HG03097 (cell line): Measurements from ENCODE around the gene CTSK.
"Not testable (repeated sequence)": the region's sequence is repeated elsewhere in the genome, so short reads cannot be mapped to it uniquely, and the experiment has no call there.

Experiments
- ATAC-seq: cut with Tn5 transposase; IDR thresholded peaks from one replicate; pipeline ENCODE4 v1.9.1; 2021; ENCODE audit not compliant: unreplicated experiment, low FRiP score

Gene CTSK

DNA sequence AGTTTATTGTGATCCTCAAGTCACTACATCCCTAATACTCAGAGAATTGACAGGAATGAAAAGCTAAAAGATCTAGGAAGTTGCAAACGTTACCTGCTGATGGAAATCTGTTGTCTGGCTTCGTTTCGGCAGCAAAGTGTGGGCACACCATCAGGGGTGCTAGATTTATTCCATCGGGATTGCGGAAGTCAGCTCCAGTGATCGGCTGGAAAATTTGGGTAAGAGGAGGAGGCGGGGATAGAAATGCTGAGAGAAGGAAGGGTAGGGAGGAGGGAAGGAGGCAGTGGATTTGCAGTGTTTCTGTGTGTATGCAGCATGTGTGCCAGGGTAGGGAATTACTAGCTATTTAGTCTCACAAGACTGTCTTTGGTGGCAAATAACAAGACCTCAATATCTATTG is at the start of gene CTSK:
CTSK (minus strand) TSS at position 140 of the 400 bp plus-strand sequence. CDS start 1,455 bp downstream, outside the sequence.
- ATAC-seq, result no peak

DNA sequence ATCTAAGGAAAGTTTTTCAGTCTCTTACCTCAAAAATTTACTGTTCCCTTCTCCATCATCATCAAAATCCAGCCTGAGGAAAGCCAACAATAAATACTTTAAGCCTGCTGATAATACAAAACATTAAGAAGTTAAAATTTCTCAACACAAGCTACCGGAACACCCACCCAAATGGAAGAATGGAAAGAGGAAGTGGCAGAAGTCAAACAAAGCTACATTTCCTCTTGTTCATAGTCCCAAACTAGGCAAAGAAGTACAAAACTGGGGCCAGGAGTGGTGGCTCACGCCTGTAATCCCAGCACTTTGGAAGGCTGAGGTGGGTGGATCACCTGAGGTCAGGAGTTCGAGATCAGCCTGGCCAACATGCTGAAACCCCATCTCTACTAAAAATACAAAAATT is 44.7 kb upstream of the CTSK start:
- not testable (repeated sequence) for ATAC-seq

DNA sequence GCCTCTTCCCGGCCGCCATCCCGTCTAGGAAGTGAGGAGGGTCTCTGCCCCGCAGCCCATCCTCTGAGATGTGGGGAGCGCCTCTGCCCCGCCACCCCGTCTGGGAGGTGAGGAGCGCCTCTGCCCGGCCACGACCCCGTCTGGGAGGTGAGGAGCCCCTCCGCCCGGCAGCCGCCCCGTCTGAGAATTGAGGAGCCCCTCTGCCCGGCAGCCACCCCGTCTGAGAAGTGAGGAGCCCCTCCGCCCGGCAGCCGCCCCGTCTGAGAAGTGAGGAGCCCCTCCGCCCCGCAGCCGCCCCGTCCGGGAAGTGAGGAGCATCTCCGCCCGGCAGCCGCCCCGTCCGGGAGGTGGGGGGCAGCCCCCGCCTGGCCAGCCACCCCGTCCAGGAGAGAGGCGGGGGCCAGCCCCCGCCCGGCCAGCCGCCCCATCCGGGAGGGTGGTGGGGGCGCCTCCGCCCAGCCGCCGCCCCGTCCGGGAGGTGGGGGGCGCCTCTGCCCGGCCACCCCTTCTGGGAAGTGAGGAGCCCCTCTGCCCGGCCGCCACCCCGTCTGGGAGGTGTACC is 42.8 kb upstream of the CTSK start:
- not testable (repeated sequence) for ATAC-seq

DNA sequence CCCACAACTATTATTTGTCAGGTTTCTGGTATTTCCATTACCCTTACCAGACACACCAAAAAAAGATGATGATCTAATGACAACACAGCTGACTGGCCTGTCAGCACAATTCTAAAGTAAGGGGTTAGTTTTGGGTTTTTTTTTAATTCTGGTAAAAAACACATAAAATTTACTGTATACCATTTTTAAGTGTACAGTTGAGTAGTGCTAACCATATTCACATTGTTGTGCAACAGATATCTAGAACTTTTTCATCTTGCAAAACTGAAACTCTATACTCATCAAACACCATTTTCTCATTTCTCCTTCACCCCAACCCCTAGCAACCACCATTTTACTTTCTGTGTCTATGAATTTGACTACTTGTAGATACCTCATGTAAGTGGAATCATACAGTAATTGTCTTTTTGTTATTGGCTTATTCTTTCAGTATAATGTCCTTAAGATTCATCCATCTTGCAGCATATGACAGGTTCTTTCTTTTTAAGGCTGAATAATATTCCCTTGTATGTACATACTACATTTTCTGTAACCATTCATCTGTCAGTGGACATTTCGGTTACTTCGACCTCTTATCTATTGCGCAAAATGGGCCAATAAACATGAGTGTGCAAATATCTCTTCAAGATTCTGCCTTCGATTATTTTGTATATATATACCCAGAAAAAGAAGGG is 38.5 kb upstream of the CTSK start:
- ATAC-seq, result no peak

DNA sequence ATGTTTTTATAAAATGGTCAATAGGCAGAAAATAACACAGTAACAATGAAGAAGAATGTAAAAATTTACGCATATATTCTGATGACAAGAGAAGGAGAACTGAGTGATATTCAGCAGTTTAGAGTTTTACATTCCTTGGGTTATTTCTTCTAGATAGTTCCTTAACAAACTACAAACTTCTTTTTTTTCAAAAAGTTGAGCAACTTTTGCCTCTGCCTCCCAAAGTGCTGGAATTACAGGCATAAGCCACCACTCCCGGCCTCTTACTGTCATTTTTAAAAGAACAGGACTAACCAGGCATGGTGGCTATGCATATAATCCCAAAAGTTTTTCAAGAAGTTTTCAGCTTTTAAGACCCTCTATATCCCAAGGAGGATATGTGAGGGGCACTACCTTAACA is 35.4 kb upstream of the CTSK start:
- ATAC-seq, result no peak

DNA sequence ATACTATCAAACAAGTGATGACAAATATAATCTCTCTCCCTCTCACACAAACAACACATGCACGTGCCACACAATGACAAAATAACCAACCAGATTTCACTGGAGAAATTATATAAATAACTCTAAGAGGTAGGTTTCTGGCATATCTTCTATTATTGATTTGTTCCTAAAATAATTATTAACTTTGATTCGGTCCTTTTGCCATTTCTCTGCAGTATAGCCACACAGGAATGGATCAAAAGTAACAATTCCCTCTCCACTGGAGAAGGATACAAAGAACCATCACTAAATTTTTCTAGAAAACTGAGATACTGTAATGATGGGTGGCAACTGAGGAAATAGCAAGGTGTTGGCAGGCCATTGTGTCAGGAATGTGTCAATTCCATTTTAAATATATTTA is 34.9 kb upstream of the CTSK start:
- no peak for ATAC-seq

DNA sequence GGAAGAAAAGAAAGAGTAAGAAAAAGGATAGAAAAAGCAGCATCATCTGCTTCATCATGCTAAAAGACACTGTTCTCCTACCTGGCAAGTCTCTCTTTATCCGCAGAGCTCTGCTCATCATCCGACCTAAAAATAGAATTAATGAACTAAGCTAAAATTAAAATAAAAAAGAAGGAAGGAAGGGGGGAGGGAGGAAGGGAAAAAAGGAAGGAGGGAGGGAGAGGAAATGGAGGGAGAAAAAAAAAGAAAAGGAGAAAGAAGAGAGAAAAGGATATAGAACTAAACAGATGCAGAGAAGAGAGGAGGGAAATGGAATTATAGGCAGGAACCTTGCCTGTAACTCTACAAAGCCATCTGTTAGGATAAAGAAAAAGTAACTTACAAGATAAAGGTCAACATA is 34.3 kb upstream of the CTSK start:
- no peak for ATAC-seq

DNA sequence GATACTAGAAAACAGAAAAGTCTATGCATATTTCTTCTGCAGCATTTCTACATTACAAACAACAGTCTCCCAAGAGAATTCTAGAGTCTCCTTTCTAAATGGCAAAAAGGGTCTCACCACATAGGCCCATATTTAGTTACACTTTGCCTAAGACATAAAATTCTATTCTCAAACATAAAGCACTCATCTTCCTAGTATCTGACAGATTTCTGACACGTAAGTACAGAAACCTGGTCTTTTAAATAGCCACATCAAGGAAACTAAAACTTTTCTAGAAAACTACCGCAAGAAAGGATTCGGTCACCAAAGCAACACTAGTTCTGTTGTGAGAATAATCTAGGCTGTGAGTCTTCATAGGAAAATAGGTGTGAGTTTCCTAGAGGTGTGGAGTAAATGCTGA is 33.6 kb upstream of the CTSK start:
- ATAC-seq, result no peak

DNA sequence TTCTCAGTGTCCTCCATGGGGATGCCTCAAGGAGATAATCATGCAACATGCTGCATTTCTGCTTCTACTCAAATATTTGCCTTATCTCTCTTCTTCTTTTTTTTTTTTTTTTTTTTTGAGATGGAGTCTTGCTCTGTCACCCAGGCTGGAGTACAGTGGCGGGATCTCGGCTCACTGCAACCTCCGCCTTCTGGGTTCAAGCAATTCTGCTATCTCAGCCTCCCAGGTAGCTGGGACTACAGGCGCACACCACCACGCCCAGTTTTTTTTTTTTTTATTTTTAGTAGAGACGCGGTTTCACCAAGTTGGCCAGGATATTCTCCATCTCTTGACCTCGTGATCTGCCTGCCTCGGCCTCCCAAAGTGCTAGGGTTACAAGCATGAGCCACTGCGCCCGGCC is 32.8 kb upstream of the CTSK start:
- not testable (repeated sequence) for ATAC-seq

DNA sequence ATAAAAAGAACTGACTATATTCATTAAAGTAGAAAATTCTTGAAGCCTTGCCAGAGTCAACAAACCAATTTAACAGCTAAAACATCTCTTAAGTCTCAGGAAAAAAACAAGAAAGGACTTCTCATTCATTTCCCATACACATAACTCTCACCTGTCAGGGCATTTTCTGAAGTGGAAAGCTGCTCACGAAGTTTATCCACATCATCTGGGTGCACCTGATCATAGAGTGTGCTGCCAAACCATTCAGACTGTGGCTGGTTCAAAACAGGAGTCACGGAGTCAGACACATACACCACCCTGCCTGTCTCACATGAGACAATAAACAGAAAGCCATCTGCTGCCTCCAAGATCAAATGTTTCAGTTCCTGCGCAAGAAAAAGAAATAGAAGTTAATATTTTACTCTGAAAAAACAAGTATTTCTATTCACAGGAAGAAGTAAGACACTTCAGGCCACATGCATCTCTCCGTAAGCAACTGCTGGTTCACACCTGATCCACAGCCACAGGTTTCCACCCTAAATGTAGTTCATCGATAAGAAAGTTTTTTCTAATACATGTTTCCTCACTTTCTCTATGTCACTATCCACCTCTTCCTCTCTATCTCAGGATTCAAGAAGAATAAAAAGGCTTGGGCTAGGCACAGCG is 28.2 kb upstream of the CTSK start:
- ATAC-seq, result peak; percentile 57

DNA sequence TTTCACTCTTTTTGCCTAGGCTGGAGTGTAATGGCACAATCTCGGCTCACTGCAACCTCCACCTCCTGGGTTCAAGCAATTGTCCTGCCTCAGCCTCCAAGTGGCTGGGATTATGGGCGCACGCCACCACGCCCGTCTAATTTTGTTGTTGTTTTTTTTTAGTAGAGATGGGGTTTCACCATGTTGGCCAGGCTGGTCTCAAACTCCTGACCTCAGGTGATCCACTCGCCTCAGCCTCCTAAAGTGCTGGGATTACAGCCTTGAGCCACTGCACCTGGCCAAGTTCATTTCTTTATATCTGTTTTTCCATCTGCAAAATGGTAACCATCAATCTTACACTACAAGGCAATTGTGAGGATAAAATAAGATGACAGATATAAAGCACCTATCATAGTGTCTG is 25.9 kb upstream of the CTSK start:
- not testable (repeated sequence) for ATAC-seq

DNA sequence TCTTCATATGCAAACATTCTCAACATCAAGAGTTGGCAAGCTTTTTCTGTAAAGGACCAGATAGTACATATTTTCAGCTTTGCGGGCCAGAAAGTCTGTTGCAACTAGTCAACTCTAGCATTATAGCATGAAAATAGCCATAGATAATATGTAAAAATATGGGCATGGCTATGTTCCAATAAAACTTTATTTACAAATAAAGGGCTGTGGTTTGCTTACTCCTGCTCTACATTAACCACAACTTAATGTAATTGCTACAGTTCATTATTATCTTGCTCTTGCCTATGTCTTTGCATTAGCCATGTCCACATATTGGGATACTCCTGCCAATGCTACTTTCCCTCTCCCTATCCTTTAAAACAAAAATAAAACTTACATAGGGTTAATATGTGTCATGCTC is 24.5 kb upstream of the CTSK start:
- no peak for ATAC-seq

DNA sequence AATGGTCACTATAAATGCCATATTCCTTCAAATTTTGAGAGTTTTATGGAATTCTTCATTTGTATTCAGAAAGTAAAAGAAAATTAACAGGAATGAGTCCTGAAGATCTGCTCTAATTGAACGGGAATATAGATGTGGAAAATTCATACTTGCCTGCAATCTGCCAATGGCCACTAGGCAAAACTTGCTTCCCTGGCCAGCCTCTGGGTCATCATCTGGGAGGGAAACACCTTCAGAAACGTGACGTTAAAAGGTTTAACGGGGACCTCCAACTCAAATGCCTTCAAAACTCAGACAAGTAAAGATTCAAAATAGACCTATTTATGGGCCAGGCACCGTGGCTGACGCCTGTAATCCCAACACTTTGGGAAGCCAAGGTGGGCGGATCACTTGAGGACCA is 21.7 kb upstream of the CTSK start:
- ATAC-seq, result no peak

DNA sequence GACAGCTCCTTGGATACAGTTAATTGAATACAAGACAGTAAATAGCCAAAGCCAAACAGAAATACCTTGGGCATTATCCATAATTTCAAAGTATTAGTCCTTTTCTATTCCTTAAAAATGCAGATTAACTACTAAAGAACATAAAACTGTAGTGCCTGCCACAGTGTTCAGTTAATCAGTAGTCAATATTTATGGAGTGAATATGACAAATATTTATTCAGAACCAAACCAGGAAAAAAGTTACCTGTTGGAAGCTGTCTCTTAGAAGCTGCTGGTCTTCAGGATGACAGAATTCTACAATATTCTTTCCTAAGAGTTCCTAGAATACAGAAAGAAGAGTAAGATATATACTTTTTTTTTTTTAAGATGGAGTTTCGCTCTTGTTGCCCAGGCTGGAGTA is 18.2 kb upstream of the CTSK start:
- no peak for ATAC-seq

DNA sequence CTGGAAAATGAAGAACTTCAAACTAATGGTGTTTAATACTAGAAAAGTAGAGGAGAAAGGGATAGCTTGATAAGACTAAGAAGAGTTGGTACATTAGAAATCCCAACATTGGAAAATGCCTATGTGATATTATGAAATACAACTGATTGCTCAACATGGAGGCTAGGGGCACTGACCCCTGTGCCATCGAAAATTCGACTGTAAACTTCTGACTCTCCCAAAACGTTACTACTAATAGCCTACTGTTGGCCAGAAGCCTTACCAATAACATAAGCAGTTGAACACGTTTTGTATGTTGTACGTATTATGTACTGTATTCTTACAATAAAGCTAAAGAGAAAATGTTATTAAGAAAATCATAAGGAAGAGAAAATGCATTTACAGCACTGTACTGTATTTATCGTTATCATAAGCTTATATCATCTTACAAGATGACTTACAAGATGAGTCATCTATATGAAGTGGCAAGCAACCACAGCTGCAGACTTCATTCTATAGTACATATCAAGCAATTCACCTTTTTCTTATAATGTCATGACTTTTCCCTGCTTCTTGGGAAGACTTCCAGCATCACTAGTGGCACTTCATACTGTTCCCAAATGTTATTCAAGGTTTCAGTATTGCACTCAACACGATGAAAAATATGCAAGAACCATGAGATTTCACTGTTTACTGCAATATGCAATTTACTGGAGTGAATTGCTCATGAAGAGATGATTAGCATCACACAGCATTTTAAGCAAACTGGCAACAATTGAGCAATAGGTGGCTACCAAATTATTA is 12.9 kb upstream of the CTSK start:
- ATAC-seq, result no peak

DNA sequence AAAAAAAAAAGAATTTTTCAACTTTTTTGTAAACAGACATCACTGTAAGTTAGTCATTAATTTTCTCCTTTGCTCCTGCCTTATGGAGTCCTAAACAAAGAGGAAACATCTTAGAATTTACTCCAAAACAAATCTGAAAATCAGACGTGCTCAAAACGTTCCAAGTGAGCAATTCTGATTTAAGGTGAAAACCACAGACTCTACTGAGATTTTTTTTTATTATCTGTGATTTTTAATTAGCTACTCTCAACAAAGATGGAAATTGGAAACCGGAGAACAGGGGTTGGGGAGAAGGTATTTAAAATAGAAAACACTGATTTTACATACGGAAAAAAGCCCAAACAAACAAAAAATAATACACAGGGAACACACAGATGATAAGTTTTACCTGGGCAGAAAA is 7.8 kb upstream of the CTSK start:
- ATAC-seq, result no peak

DNA sequence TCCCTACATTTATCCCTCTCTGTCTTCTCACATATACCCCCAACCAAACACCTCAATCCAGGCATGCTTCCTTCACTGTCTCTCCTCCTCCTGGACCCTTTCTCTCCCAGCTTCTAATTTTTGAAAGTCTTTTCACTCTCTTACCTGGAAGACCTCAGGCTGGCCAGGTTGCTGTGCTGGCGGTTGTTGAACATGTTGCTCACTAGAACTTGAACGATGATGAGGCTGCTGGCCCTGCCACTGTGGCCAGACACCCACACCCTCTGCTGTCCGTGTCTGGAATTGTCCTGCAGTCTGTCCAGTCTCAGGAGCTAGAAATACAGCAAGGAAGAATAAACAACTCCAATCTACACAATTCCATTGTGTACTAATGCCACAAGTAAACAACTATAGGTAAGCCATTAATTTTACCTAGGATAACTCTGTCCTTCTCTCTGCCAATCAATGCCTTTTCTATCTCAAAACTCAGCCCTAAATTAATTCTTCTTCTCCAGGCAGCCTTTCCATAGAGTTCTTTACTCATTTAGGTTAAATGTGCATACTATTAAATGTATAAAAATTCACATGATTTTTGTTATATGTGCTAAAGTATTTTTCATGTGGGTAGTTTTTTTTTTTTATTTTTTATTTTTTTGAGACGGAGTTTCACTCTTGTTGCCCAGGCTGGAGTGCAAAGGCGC is 5.1 kb upstream of the CTSK start:
- no peak for ATAC-seq

DNA sequence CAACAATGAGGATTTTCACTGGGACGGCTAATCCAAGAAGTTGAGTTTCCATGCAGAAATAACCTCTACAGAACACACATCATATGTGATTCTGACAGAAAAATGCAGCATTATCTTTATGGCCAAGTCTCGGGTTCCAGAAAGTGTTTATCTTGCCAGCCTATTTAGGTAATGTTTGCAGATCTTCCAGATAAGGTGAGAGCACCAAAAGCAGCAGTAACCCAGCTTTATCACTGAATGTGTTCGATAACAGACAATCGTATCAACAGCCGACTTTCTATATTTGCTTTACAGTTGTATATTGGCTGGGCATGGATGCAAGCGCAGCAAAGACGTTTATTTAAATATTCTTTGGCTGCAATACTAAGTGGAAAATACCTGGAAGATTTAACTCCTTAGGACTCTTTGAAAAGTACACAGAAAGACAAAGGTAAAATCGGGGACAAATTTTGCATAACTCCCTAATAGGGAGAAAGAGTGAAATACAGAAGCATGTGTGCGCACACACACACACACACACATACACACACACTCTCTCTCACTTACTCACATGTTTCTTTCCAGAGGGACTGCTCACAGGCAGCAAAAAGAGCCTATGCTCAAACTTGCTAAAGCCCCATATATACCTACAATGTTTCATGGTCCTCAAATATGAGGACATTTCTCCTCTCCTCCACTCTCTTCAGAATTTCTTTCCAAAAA is 3.0 kb upstream of the CTSK start:
- ATAC-seq, result no peak

DNA sequence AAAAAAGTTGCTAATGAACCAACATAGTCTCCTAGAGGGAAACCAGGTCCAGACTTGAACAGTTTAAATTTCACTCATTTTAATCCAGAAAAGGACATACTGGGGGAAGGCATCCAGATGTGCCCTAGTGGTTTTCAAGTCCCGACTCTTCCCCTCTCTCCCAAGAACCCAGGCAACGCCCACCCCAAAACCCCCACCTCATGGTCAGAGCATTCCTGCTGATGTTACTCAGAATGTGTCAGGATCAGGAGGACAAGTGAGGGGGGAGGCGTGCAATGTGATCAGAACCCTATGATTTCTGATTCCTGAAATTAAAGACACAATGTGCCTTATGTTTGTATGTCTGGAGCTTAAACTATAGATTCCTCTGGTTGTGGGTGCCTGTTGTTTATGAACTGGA is 1.6 kb upstream of the CTSK start:
- ATAC-seq, result no peak

DNA sequence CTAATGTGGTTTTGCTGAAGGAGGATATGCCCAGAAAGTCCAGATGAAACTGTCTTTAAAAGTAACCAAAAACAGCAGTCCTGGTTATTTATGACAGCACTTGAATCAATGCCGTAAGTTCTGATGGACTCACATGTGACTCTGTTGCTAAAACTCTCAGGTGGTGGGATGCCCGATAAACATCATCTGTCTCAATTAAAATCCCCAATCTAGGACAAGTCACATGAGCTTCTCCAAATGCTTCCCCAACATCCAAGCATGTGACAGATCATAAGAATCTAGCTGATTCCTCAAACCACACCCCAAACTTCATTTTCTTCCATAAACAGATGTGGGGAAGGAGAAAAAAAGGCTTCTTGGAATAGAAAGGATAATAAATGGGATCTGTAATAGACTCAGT is 786 bp upstream of the CTSK start:
- no peak for ATAC-seq
